ENCODE measurements around the gene ERG. TPM values are rescaled to one million over a fixed set of nuclear protein-coding genes. Genes with fewer than 3 reads are reported as not detected.

The ERG gene
- total and polyA plus RNA-seq, 3 donors from 2014 or later, result 3.7 to 8.0 (median 5.0) TPM

DNA sequence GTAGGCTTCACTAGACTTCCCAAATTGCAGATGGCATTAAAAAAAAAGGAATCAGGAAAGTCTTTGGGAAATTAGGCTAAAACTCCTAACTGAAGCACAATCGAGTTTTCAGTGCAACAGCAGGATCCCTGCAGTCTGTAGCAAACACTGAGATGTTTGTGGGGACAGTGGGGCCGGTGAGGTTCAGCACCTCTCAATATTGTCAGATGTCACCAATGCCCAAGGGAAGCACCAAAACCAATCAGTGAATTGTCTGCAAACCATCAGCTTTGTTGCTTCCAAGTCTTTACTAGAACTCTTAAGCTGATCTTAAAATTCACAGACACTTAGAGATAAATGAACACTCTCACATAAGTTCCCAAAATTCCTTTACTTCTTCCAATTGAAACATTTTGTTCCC, 2.6 kb downstream of the ERG start:
- intact Hi-C loops (cut with DNase I; ENCODE audit: low total_unique reads), result no loop called here
- no peaks in the 10 kb centered on the region for H3K36me3 ChIP-seq (ENCODE audit: low read depth, missing control alignments)
- TF ChIP-seq, protein P1, sequence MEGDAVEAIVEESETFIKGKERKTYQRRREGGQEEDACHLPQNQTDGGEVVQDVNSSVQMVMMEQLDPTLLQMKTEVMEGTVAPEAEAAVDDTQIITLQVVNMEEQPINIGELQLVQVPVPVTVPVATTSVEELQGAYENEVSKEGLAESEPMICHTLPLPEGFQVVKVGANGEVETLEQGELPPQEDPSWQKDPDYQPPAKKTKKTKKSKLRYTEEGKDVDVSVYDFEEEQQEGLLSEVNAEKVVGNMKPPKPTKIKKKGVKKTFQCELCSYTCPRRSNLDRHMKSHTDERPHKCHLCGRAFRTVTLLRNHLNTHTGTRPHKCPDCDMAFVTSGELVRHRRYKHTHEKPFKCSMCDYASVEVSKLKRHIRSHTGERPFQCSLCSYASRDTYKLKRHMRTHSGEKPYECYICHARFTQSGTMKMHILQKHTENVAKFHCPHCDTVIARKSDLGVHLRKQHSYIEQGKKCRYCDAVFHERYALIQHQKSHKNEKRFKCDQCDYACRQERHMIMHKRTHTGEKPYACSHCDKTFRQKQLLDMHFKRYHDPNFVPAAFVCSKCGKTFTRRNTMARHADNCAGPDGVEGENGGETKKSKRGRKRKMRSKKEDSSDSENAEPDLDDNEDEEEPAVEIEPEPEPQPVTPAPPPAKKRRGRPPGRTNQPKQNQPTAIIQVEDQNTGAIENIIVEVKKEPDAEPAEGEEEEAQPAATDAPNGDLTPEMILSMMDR (IDR thresholded peaks at IDR 0.05), result no peak
- no peak for TF ChIP-seq POLR2A (IDR thresholded peaks at IDR 0.05)
- no peak overlapping the region for H3K4me3 ChIP-seq
- H3K27ac ChIP-seq, result peak overlapping the region in 1 of 2 donors; percentile 33
- H3K9me3 ChIP-seq, result no peaks in the 10 kb centered on the region
- WGBS, 2 donors, result 78 to 84% methylated on average over 2 of the region's 2 CpGs
- no peaks in the 10 kb centered on the region for H3K4me1 ChIP-seq
- no peaks in the 10 kb centered on the region for H3K27me3 ChIP-seq
- no peak for DNase-seq

GRCh38 chr21:38495242-38495641, 3.0 kb downstream of the ERG start:
- intact Hi-C loops (cut with DNase I; ENCODE audit: low total_unique reads), result no loop called here
- H3K4me3 ChIP-seq, result no peak overlapping the region
- no peak for DNase-seq

GRCh38 chr21:38494703-38495102, 3.6 kb downstream of the ERG start:
- no peaks in the 10 kb centered on the region for H3K36me3 ChIP-seq (ENCODE audit: low read depth, missing control alignments)
- no peaks in the 10 kb centered on the region for H3K4me1 ChIP-seq
- DNase-seq, result no peak
- H3K27me3 ChIP-seq, result no peaks in the 10 kb centered on the region
- H3K4me3 ChIP-seq, result no peak overlapping the region
- no peaks in the 10 kb centered on the region for H3K9me3 ChIP-seq
- 73 to 83% methylated on average over 6 of the region's 6 CpGs for WGBS, 2 donors
- intact Hi-C loops (cut with DNase I; ENCODE audit: low total_unique reads), result no loop called here
- H3K27ac ChIP-seq, result no peak overlapping the region
- TF ChIP-seq POLR2A (IDR thresholded peaks at IDR 0.05), result no peak
- TF ChIP-seq, protein P1 (IDR thresholded peaks at IDR 0.05), result no peak

More at GRCh38 chr21:38495242-38495641, 3.0 kb downstream of the ERG start:
- no peaks in the 10 kb centered on the region for H3K9me3 ChIP-seq
- TF ChIP-seq POLR2A (IDR thresholded peaks at IDR 0.05), result no peak
- TF ChIP-seq, protein P1 (IDR thresholded peaks at IDR 0.05), result no peak
- 60 to 75% methylated on average over 5 of the region's 5 CpGs for WGBS, 2 donors
- no peaks in the 10 kb centered on the region for H3K27me3 ChIP-seq
- no peaks in the 10 kb centered on the region for H3K4me1 ChIP-seq
- no peak overlapping the region for H3K27ac ChIP-seq
- no peaks in the 10 kb centered on the region for H3K36me3 ChIP-seq (ENCODE audit: low read depth, missing control alignments)

DNA sequence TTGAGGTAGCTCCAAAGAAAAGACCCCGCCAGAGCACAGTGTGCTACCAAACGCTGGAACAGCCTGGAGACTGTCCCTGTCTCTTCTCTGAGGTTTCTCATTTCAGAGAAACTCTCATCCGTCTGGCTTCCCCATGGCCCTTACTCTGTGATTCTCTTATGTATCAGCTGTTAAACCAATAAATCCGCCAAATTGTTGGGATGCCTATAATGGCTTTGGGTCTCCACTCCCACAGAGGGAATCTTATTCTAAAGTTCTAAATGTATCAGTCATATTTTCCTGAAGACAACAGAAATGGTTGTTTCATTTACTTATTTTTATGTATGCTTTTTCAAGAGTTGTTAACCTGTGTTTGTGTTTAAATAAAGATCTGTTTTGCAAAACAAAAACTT, 4.0 kb downstream of the ERG start:
- WGBS, 2 donors, result 72 to 76% methylated on average over 3 to 4 of the region's 4 CpGs
- DNase-seq, result no peak
- intact Hi-C loops (cut with DNase I; ENCODE audit: low total_unique reads), result no loop called here
- no peaks in the 10 kb centered on the region for H3K4me1 ChIP-seq
- no peaks in the 10 kb centered on the region for H3K27me3 ChIP-seq
- H3K36me3 ChIP-seq (ENCODE audit: low read depth, missing control alignments), result no peaks in the 10 kb centered on the region
- TF ChIP-seq, protein P1 (IDR thresholded peaks at IDR 0.05), result no peak
- TF ChIP-seq POLR2A (IDR thresholded peaks at IDR 0.05), result no peak
- no peaks in the 10 kb centered on the region for H3K9me3 ChIP-seq
- H3K27ac ChIP-seq, result no peak overlapping the region
- H3K4me3 ChIP-seq, result no peak overlapping the region

DNA sequence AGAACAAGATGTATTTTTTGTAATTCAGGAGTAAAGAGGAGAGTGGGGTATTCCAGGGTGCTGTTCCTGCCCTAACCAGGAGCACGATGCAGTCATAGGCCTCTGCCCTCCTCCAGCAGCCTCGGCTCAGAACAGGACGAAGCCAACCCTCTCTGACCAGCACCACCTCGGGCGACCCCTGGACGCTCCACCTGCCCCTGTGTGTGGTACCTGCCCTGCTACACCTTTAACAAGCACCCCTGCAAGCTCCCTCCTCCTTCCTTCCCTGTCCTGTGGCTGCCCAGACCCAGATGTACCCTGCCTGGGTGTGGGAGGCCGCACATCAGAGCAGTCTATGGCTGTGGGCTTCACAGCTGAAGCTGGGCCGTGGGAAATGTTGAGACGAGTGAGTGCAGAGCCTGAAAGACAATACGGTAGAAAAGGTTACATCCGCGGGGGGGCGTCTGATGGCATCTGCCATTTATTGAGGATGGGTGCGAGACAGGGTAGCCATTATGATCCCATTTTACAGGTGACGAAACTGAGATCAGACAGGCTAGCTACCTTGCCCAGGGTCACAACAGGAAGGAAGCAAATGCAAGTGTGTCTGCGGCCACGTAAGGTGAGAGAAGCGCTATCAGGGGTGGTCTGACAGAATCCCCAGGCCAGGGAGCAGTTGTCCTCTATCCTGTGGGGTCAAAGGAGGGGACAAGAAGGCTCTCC, 4.6 kb downstream of the ERG start:
- Histone ChIP-seq H3K27me3 (no peaks in the 10 kb centered on the region), H3K9me3 (no peaks in the 10 kb centered on the region), H3K27ac (no peak overlapping the region), H3K4me3 (no peak overlapping the region), H3K36me3 (ENCODE audit: low read depth, missing control alignments) (no peaks in the 10 kb centered on the region), H3K4me1 (no peaks in the 10 kb centered on the region)
- no peak for DNase-seq
- no peak for TF ChIP-seq POLR2A (IDR thresholded peaks at IDR 0.05)
- TF ChIP-seq, protein P1 (IDR thresholded peaks at IDR 0.05), result no peak
- intact Hi-C loops (cut with DNase I; ENCODE audit: low total_unique reads), result no loop called here
- WGBS, 2 donors, result 82 to 89% methylated on average over 18 of the region's 18 CpGs

All from testis (tissue), 3 donors.